ENCODE data around the gene ERF.
A peak's percentile ranks its signal among the peaks of the same experiment; 100 is the strongest.

The ERF gene

GRCh38 chr19:42242069-42242511 is 12.8 kb downstream of the ERF start:
- DNase-seq (ENCODE audit: low spot score): no peak

GRCh38 chr19:42241279-42241678 is 13.6 kb downstream of the ERF start:
- no peak for DNase-seq (ENCODE audit: low spot score)

- DNase-seq (ENCODE audit: low spot score): no peak
Measured at GRCh38 chr19:42239544-42240220, 15.2 kb downstream of the ERF start.

GRCh38 chr19:42235181-42235580 is 19.7 kb downstream of the ERF start:
- no peak for DNase-seq (ENCODE audit: low spot score)

- no peak for DNase-seq (ENCODE audit: low spot score)
Measured at GRCh38 chr19:42234364-42234763, 20.6 kb downstream of the ERF start.

GRCh38 chr19:42233678-42234292 is 21.1 kb downstream of the ERF start:
- DNase-seq (ENCODE audit: low spot score): no peak

GRCh38 chr19:42233106-42233505 is 21.8 kb downstream of the ERF start:
- no peak for DNase-seq (ENCODE audit: low spot score)

- DNase-seq (ENCODE audit: low spot score): no peak
Measured at GRCh38 chr19:42232435-42232834, 22.5 kb downstream of the ERF start.

- DNase-seq (ENCODE audit: low spot score): no peak
Measured at GRCh38 chr19:42230571-42230970, 24.4 kb downstream of the ERF start.

GRCh38 chr19:42229855-42230351 is 25.0 kb downstream of the ERF start:
- no peak for DNase-seq (ENCODE audit: low spot score)

- no peak for DNase-seq (ENCODE audit: low spot score)
Measured at GRCh38 chr19:42229301-42229854, 25.6 kb downstream of the ERF start.

- DNase-seq (ENCODE audit: low spot score): no peak
Measured at GRCh38 chr19:42228641-42229040, 26.3 kb downstream of the ERF start.

- no peak for DNase-seq (ENCODE audit: low spot score)
Measured at GRCh38 chr19:42226886-42227285, 28.0 kb downstream of the ERF start.

- DNase-seq (ENCODE audit: low spot score): no peak
Measured at GRCh38 chr19:42225718-42226292, 29.1 kb downstream of the ERF start.

GRCh38 chr19:42224940-42225717 is 29.8 kb downstream of the ERF start:
- DNase-seq (ENCODE audit: low spot score): no peak

- DNase-seq (ENCODE audit: low spot score): no peak
Measured at GRCh38 chr19:42220751-42221097, 34.2 kb downstream of the ERF start.

- peak; percentile 99 for DNase-seq (ENCODE audit: low spot score)
Measured at GRCh38 chr19:42219812-42220750, 34.8 kb downstream of the ERF start, which contains the start of gene ZNF526. Gene ZNF526, plus strand, starts transcription at chr19:42220312. Its CDS starts 4,092 bp downstream, at chr19:42224404.

- DNase-seq (ENCODE audit: low spot score): peak; percentile 99
Measured at GRCh38 chr19:42217520-42218437, 37.1 kb downstream of the ERF start, which contains the start of gene DEDD2. Gene DEDD2, minus strand, starts transcription at chr19:42217677. Its CDS starts 670 bp downstream, at chr19:42217007.

GRCh38 chr19:42216653-42217519 is 38.0 kb downstream of the ERF start:
- no peak for DNase-seq (ENCODE audit: low spot score)

Data from ecto neural progenitor cell (in vitro differentiated cells).